Liver (tissue), 9 donors: ENCODE data around the gene ZNF439. TPM values are rescaled to one million over a fixed set of nuclear protein-coding genes. Genes with fewer than 3 reads are reported as not detected.

Experiments
- DNase-seq: peaks from one replicate; pipeline ENCODE4 v3.0.0-alpha.2; 2017; ENCODE audit warnings: low spot score
- H3K27ac ChIP-seq, 2 donors: one replicate each; pipeline ENCODE4 v1.7.0; 2013; ENCODE audit warnings: inconsistent platforms in 2 of 2, low read length in 2 of 2, control low read depth in 1 of 2, low read depth in 1 of 2, mild to moderate bottlenecking in 1 of 2
- H3K27me3 ChIP-seq, 4 donors: one replicate each; pipeline versions ENCODE4 v1.6.1 to v1.7.0; 2013; ENCODE audit warnings: low read length in 3 of 4, inconsistent platforms in 1 of 4, mild to moderate bottlenecking in 1 of 4, moderate library complexity in 1 of 4; ENCODE audit not compliant: control insufficient read depth in 4 of 4, insufficient read depth in 4 of 4
- H3K36me3 ChIP-seq, 4 donors: one replicate each; pipeline versions ENCODE4 v1.6.1 to v1.7.0; 2013; ENCODE audit warnings: low read length in 3 of 4, mild to moderate bottlenecking in 3 of 4, low read depth in 1 of 4, moderate library complexity in 1 of 4; ENCODE audit not compliant: control insufficient read depth in 4 of 4, insufficient read depth in 3 of 4
- H3K4me1 ChIP-seq, 4 donors: one replicate each; pipeline versions ENCODE4 v1.6.1 to v1.7.0; 2013; ENCODE audit warnings: low read length in 3 of 4, mild to moderate bottlenecking in 3 of 4, moderate library complexity in 1 of 4; ENCODE audit not compliant: control insufficient read depth in 4 of 4, insufficient read depth in 4 of 4
- H3K4me3 ChIP-seq, 3 donors: one replicate each; pipeline versions ENCODE4 v1.6.1 to v1.7.0; 2013; ENCODE audit warnings: low read length in 3 of 3, control low read depth in 1 of 3, low read depth in 1 of 3, mild to moderate bottlenecking in 1 of 3
- H3K9ac ChIP-seq, 2 donors: one replicate each; pipeline ENCODE4 v1.7.0; 2013; ENCODE audit warnings: low read length in 2 of 2, mild to moderate bottlenecking in 2 of 2, moderate library complexity in 2 of 2, control low read depth in 1 of 2, low read depth in 1 of 2
- H3K9me3 ChIP-seq, 4 donors: one replicate each; pipeline versions ENCODE4 v1.6.1 to v1.7.0; 2013; ENCODE audit warnings: low read length in 3 of 4; ENCODE audit not compliant: control insufficient read depth in 4 of 4
- ATF3 ChIP-seq: IDR thresholded peaks from 2 replicates; pipeline ENCODE4 v1.6.1; 2016; ENCODE audit warnings: antibody characterized with exemption
- HNF4G ChIP-seq: IDR thresholded peaks from 2 replicates; pipeline ENCODE4 v1.6.1; 2016; ENCODE audit warnings: antibody characterized with exemption
- JUND ChIP-seq, 2 donors: IDR thresholded peaks; 2 replicates each; pipeline ENCODE4 v1.6.1; 2016; ENCODE audit warnings: antibody characterized with exemption in 2 of 2
- RAD21 ChIP-seq, 2 donors: IDR thresholded peaks; 2 replicates each; pipeline ENCODE4 v1.6.1; 2016; ENCODE audit warnings: antibody characterized with exemption in 2 of 2, mild to moderate bottlenecking in 2 of 2
- REST ChIP-seq: IDR thresholded peaks from 2 replicates; pipeline ENCODE4 v1.6.1; 2016; ENCODE audit warnings: antibody characterized with exemption, mild to moderate bottlenecking
- SP1 ChIP-seq: IDR thresholded peaks from 2 replicates; pipeline ENCODE4 v1.6.1; 2018; ENCODE audit warnings: antibody characterized with exemption, mild to moderate bottlenecking
- YY1 ChIP-seq: IDR thresholded peaks from 2 replicates; pipeline ENCODE4 v1.6.1; 2016; ENCODE audit warnings: antibody characterized with exemption, mild to moderate bottlenecking
- WGBS: extraction: QIAGEN DNeasy Blood & Tissue Kit; methylation state at CpG from one replicate; pipeline ENCODE4 v1.1.7; 2013; 5-methylcytosine and 5-hydroxymethylcytosine counted together
- polyA plus RNA-seq, 2 donors: library from polyadenylated mRNA; stranded (reverse) in 1 of 2; unstranded in 1 of 2; fragments of 200-250 nt in 1 of 2; fragments of >200 nt in 1 of 2; fragmentation: Nextera tagmentation in 1 of 2; extraction: Ambion mirVana in 1 of 2; gene quantifications; one replicate each; pipeline versions ENCODE4 v1.2.1 to v1.2.3, GENCODE V29; 2013 to 2015
- total RNA-seq, 2 donors: library from RNA; depleted of rRNA; stranded (reverse); fragments of >200 nt; gene quantifications; one replicate each; pipeline ENCODE4 v1.2.3, GENCODE V29; 2014
- TF ChIP-seq, protein P1 (sequence below): IDR thresholded peaks from 2 replicates; pipeline ENCODE4 v1.6.1; 2016; ENCODE audit warnings: antibody characterized with exemption
- TF ChIP-seq, protein P2 (sequence below): fragments of 150-350 bp; IDR thresholded peaks from 2 replicates; pipeline ENCODE4 v1.5.1; 2017; ENCODE audit warnings: improper control_type of control experiment, low read depth, low read length; ENCODE audit not compliant: missing input control
- TF ChIP-seq, protein P3 (sequence below): IDR thresholded peaks from 2 replicates; pipeline ENCODE4 v1.6.1; 2016; ENCODE audit warnings: antibody characterized with exemption
- donor health status: healthy.
- donor health status: healthy.
- donor health status: healthy.
- donor health status: healthy.
- donor health status: healthy.

Gene ZNF439
- total and polyA plus RNA-seq, 4 donors, result 0.33 to 2.4 (median 1.3) TPM

DNA sequence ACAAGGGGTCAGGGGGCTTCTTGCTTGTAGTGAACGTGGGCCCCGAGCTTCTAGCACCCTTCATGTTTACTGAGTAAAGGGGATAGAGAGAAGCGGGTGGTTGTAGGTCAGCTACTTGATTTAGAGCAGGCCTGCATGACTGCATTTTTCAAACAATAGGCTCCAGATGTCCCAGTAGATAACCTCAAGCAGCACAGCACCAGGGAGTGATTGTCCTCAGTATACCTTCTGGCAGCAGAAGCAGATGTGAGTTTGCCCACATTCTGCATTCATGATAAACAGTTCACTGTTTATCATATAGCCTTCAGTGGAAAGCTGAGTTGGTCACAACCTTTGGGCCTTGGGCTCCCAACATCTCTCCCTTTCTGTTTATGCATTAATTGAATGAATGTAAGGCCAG lies 4.8 kb downstream of the ZNF439 start:
- no peak overlapping the region for H3K4me3 ChIP-seq
- TF ChIP-seq HNF4G (no peak), REST (no peak), YY1 (no peak), ATF3 (no peak), JUND (IDR thresholded peaks at IDR 0.05) (no peak), RAD21 (IDR thresholded peaks at IDR 0.05) (no peak)
- TF ChIP-seq, protein P1, sequence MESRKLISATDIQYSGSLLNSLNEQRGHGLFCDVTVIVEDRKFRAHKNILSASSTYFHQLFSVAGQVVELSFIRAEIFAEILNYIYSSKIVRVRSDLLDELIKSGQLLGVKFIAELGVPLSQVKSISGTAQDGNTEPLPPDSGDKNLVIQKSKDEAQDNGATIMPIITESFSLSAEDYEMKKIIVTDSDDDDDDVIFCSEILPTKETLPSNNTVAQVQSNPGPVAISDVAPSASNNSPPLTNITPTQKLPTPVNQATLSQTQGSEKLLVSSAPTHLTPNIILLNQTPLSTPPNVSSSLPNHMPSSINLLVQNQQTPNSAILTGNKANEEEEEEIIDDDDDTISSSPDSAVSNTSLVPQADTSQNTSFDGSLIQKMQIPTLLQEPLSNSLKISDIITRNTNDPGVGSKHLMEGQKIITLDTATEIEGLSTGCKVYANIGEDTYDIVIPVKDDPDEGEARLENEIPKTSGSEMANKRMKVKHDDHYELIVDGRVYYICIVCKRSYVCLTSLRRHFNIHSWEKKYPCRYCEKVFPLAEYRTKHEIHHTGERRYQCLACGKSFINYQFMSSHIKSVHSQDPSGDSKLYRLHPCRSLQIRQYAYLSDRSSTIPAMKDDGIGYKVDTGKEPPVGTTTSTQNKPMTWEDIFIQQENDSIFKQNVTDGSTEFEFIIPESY, result no peak
- no peak overlapping the region for H3K27ac ChIP-seq
- peaks cover 0 to 2% (median 0%) of the 10 kb centered on the region in 4 donors for H3K36me3 ChIP-seq
- H3K9ac ChIP-seq, result no peak overlapping the region
- H3K9me3 ChIP-seq, result peaks cover 0 to 2% (median under 1%) of the 10 kb centered on the region in 4 donors
- DNase-seq, result no peak
- peaks cover 0 to 2% (median 0%) of the 10 kb centered on the region in 4 donors for H3K4me1 ChIP-seq
- H3K27me3 ChIP-seq, result no peaks in the 10 kb centered on the region
- WGBS, result 70% methylated on average over 3 of the region's 3 CpGs

DNA sequence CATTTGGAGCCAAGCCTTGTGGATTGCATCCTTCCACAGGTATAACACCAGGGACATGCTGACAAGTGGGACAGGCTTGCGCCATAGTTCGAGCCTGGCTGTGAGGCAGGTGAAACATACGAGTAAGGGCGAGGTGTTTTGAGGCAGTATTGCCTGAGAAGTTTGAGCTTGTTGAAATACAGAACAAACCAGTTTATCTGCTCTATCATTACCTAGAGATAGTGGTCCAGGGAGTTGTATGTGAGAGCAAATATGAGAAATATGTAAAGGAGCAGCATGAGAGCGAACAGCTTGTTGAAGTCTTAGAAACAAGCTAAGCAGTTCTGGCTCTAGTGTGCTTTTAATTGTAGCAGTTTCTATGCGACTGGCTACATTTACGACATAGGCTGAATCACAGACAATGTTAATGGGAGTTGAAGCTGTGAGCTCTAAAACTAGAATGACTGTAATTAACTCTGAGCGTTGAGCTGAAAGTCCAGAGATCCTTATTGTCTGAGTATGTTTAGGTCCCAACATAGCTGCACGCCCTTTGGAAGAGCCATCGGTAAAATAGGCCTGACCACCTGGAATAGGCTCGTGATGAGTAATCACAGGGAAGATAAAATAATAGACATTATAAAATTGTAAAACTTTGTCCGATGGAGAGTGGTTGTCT lies 8.2 kb downstream of the ZNF439 start:
- Histone ChIP-seq H3K27ac (no peak overlapping the region), H3K9me3 (peaks cover 0 to 5% (median 3%) of the 10 kb centered on the region in 4 donors), H3K27me3 (no peaks in the 10 kb centered on the region), H3K9ac (no peak overlapping the region), H3K4me3 (no peak overlapping the region), H3K36me3 (peaks cover 0 to 2% (median 0%) of the 10 kb centered on the region in 4 donors), H3K4me1 (no peaks in the 10 kb centered on the region)
- TF ChIP-seq, protein P2, sequence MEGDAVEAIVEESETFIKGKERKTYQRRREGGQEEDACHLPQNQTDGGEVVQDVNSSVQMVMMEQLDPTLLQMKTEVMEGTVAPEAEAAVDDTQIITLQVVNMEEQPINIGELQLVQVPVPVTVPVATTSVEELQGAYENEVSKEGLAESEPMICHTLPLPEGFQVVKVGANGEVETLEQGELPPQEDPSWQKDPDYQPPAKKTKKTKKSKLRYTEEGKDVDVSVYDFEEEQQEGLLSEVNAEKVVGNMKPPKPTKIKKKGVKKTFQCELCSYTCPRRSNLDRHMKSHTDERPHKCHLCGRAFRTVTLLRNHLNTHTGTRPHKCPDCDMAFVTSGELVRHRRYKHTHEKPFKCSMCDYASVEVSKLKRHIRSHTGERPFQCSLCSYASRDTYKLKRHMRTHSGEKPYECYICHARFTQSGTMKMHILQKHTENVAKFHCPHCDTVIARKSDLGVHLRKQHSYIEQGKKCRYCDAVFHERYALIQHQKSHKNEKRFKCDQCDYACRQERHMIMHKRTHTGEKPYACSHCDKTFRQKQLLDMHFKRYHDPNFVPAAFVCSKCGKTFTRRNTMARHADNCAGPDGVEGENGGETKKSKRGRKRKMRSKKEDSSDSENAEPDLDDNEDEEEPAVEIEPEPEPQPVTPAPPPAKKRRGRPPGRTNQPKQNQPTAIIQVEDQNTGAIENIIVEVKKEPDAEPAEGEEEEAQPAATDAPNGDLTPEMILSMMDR, result no peak
- TF ChIP-seq, protein P3, sequence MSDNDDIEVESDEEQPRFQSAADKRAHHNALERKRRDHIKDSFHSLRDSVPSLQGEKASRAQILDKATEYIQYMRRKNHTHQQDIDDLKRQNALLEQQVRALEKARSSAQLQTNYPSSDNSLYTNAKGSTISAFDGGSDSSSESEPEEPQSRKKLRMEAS, result no peak
- TF ChIP-seq REST, result no peak
- TF ChIP-seq SP1, result no peak
- WGBS, result 90% methylated on average over 12 of the region's 12 CpGs
- no peak for DNase-seq
